GM18519 (cell line): ENCODE results near the gene PUSL1.

Experiments used
- ATAC-seq: cut with Tn5 transposase; IDR thresholded peaks from one replicate; pipeline ENCODE4 v1.9.1; 2021; ENCODE audit warnings: mild to moderate bottlenecking, moderate library complexity; ENCODE audit not compliant: unreplicated experiment, low FRiP score

The PUSL1 gene

DNA sequence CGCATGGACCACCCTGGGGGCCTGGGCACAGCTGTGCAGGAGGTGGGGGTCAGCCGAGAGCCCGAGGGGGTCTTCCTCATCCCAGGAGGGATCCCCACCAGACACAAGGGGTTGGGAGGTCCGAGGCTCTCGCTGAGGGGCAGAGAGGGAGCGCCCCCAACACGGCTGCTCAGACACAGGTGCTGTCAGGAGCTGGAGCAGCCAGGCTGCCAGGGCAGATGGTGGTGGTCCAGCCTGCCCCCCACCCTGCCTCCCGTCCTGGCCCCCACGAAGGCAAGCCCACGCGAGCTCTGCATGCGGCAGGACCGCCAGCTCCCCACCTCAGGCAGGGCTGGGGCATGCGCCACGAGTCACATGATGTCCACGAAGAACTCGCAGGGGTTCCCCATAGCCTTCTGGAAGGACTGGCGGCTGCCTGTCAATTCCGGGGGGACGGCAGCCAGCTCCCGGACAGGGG, 27.4 kb downstream of the PUSL1 start:
- ATAC-seq = no peak

DNA sequence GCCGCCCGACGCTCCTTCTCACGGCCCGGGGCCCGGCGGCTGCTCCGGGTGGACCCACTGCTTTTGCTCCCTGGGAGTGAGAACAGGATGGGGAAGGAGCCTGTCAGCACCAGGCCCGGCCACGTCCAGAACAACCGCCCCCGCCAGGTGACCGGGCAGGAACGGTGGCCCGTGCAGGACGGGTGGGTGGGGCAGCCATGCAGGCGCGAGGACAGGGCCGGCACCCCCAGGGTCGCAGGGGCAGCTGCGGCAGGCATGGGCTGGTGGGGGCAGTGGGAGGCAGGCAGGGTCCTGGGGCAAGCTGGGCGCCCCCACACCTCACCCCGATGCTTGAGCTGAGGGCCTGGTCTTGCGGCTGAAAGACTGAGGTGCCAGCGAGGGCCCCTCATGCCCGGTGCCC, 28.0 kb downstream of the PUSL1 start:
- ATAC-seq = no peak

DNA sequence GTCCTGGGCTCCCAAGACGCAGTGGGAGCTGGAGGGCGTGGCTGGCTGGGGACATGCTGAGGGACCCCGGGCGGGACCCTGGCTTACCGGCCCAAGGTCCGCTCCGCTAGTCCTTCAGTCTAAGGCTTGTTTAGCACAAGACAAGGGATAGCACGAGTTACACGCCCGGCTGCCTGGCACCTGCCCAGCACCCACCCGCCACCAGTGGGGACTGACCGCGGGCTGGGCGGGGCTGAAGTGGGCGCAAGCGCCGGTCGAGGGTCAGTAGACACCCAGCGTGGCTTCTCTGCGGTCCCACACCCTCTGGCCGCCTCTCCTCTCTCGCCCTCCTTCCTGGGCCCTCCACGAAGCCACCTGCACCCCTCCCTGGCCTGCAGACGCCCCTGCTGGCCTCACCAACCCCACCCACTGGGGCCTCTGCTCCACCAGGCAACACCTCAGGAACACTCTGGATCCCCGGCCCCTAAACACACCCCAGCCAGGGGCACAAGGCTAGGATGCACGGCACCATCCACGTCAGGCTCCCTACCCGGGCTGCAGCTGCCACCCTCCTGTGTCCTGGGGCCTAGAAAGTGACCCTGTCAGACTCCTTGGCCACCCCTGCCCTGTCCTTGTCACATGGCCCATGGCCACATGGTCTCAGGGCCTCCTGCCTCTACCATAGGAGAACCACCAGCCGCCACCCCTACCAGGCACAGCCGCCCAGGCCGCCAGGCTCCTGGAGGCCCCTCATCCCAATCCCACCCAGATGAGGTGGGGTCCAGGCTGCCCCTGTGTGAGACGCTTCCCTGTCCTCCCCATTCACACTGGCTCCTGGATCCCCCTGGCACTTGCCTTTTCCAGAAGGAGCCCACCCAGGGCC, 28.8 kb downstream of the PUSL1 start:
- ATAC-seq = no peak

DNA sequence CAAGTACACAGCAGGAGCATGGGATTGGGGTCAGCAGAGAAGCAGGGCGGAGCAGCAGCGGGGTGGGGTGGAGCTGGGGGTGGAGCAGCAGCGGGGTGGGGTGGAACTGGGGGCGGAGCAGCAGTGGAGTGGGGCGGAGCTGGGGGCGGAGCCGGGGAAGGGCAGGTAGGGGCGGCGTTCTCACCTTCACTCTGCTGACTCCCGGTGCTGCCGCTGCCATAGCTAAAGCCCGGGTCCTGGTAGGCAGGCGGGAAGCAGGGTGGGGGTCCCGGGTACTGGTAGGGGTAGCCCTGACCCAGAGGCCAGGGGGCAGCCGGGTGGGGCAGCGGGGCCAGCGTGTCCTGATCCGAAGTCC, 29.4 kb downstream of the PUSL1 start:
- ATAC-seq = no peak

DNA sequence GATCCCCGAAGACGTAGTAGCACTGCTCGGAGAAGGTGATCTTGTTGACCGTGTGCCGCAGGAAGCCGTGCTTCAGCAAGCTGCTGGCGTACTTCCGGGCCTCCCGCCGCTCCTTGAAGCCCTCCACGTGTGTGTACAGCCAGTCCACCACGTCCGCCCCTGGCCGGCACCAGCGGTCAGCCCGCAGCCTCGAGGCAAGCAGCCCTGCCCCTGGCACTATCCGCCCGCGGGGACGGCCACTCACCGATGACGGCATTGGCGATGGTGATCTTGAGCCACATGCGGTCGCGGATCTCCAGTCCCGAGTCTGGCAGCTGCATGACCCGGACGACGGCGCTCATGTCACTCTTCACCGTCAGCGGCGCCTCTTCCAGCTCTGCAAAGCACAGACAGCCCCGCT, 29.9 kb downstream of the PUSL1 start:
- ATAC-seq = no peak

DNA sequence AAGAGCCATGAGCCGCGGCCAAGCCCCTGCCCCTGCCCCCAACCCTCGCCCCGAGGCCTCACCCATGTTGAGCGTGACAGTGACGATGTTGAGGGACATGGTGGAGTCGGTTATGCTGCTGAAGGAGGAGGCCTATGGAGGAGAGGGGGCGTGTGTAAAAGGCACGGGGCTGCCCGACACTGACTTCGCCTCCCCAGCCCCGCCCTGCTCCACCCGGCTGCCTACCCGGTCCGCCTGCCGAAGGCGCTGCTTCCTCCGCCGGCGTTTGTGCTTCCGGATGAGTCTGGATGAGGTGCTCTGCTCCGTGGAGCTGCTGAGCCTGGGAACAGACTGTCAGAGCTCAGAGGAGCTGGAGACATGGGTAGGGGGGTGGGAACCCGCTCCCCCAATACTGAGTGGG, 31.8 kb downstream of the PUSL1 start:
- no peak for ATAC-seq

DNA sequence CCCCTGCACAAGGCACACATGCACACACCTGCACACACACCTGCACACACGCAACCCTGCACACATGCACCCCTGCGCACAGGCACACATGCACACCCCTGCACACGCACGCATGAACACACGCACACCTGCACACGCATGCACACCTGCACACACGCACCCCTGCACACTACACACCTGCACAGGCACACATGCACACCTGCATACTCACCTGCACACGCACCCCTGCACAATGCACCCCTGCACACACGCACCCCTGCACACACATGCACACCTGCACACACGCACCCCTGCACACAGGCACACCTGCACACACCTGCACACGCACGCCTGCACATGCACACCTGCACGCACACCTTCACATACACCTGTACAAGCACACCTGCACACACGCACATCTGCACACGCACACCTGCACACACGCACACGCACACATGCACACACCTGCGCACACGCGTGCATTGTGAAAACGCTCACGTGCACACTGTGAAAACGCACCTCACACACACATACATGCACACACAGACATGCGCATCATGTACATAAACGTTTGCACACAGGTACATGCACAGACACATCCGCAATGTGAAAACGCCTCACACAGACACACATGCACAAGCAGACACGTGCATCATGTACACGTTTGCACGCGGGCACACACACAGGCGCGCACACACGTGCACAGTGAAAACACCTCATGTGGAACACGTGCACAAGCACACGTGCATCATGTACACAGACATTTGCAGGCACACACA, 32.6 kb downstream of the PUSL1 start:
- ATAC-seq = no peak

DNA sequence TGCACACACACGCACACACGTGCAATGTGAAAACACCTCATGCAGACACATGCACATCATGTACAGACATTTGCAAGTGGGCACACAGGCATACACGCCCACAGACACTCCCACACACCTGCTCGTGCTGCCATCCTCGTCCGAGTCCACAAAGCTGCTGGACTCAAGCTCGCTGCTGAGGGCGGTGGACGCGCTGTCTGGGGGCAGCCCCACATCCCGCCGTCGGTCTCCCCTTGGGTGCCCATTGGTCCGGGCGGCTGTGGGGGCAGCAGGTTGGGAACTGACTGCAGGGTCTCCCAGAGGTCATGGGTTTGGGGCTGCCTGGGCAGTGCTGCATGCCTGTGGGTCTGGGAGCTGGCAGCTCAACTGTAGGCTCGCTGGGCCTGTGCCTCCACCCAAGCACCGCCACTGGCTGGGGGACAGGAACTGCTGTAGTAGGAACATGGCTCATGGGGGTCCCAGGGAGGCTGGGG, 33.2 kb downstream of the PUSL1 start:
- no peak for ATAC-seq

DNA sequence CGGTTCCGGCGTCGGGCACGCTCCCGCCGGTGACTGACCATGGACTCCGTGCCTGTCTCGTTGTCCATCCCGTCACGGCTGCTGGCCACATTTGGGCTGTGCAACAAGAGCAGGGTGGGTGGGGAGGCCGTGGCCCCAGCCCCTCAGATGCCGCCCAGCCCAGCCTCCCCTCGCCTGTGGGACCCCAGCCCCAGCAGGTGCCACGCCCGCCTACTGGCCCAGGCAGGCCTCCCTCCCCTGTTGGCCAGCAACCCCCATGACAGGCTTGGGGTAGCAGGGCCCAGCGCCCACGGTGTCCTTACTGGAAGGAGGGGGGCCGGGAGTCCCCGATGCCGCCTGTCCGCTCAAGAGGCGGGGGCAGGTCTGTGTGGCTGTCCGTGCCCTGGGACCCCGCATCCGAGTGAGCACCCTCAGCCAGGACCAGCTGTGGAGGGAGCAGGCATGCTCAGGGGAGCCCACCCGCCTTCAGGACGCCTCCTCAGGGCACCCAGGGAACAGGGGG, 33.7 kb downstream of the PUSL1 start:
- no peak for ATAC-seq

DNA sequence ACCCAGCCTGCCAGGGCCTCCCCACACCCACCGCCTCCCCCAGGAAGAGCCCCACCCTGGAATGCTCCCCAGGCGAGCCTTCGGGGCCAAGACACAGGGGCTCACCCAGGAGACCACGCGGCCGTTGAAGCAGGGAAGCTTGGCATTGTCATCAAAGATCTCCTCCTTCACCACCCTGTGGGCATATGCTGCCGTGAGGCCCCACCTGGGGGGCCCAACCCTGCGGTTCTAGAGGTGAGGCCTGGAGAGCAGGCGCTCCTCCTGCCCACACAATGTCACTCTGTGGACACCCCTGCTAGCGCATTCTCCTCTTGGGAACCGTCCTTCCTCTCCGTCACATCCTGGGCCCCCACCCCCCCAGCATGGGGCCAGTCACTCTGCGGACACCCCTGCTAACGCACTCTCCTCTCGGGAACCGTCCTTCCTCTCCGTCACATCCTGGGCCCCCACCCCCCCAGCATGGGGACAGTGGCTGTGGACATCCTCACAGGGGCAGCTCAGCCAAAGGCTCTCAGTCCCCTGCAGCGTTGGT, 34.3 kb downstream of the PUSL1 start:
- no peak for ATAC-seq

DNA sequence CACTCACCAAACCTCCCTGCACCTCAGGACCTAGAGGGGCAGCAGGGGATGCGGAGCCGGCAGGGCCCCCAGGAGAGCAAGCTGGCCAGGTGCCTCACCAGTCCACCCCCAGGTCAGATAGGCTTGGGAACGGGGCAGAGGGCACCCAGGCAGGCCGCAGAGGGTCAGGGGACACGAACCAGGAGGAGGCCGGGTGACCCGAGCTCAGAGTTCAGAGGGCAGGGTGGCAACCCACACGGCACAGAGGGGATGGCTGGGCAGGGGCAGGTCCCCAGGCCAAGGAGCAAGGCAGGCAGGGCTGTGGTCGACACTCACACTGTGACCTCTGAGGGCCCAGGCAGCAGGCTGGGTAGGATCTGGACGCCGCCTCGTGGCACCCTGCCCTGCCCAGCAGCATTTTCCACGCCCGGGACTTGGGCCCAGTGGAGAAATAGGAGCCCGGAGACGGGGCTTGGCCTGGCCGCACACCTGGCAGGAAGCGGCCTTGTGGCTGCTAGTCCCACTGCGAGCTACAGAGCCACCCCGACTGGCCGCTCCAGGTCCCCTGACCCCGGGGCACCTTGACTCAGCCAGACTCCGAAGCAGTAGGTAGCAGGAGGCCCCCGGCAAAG, 35.5 kb downstream of the PUSL1 start:
- no peak for ATAC-seq

DNA sequence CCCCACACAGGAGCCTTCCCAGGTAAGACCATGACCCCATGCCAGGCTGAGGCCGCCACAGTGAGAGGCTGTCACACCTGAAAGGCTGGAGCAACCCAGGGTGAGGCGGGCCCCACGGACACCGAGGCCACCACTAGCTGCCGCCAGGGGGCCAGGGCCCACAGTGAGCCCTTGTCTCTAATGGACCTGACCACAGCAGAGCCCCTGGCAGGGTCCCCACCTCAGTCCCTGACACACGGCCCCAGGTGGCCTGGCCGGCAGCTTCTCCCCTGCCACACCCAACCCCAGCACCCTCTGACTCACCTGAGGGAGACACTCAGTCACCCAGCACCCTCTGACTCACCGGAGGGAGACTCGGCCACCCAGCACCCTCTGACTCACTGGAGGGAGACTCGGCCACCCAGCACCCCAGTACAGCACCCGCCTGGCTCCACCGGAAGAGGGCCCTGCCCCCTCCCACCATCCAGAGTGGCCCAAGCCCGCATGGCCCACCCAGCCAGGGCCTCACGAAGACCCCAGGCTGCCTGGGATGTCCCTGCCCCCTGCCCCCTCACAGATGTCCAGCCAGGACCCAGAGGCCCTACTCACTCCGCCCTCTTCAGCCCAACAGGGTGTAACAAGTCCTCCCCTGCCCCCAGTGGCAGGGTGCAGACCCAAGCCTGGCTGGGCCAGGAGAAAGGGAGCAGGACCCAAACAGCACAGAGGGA, 36.4 kb downstream of the PUSL1 start:
- no peak for ATAC-seq

DNA sequence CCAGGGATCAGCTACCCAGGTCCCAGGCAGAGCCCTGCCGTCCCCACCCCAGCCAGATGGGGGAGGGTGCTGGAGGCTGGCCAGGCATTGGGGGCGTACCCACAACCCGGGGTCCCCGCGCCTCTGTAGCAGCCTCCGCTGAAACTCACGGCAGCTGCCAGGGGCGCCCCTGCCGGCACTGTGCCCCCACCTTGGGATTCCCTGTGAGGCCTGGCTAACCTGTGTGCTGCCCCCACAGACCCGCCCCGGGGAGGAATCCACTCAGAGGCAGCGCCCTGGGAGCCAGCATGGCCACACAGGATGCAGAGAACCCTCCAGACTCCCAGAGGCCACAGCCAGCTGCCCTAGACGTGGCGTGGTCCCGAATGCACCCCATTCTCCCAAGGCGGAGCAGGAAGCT, 37.0 kb downstream of the PUSL1 start:
- no peak for ATAC-seq

DNA sequence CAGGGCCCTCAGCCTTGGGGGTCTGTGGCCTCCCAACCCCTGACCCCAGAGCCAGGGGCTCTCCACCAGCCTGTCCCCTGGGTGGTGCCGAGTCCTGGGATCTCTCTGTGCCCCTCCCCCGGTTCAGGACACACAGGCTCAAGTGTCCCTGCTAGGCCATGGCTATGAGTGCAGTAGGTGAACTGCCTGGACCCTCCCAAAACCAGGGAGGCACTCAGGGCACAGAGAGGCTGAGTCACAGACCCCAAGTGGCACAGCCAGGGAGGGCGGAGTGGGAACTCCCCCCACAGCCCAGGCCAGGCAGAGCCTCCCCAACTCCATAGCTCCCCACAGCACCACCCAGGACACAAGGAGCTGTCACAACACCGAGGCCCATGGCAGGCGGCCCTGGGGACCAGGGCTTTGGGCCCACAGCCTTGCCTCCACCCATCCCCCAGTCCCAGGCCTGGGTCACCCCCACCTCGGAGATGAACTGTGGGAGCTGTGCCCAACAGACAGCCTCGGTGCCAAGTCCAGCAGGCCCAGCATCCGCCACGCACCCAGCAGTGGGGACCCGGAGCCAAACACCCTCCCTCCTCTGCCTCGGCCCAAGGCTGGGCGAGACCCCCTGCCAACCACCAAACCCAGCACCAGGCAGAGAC, 37.6 kb downstream of the PUSL1 start:
- no peak for ATAC-seq

DNA sequence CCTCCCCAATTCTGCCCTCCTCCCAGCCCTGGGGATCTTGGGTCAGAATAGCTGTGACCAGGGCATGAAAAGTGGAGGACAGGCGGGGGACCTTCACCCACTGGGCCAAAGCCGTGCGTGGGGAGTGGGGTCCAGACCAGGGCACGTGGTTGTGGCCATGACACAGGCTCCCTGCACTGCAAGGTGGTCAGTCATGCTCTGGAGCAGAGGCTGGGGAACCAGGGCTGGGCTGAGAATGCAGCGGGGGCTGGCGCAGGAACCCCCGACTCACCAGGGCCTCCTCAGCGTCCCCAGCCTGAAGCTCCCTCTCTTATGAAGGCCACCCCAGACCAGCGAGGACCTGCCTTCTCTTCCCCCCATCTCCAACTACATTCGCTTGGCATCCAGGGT, 38.1 kb downstream of the PUSL1 start:
- no peak for ATAC-seq

DNA sequence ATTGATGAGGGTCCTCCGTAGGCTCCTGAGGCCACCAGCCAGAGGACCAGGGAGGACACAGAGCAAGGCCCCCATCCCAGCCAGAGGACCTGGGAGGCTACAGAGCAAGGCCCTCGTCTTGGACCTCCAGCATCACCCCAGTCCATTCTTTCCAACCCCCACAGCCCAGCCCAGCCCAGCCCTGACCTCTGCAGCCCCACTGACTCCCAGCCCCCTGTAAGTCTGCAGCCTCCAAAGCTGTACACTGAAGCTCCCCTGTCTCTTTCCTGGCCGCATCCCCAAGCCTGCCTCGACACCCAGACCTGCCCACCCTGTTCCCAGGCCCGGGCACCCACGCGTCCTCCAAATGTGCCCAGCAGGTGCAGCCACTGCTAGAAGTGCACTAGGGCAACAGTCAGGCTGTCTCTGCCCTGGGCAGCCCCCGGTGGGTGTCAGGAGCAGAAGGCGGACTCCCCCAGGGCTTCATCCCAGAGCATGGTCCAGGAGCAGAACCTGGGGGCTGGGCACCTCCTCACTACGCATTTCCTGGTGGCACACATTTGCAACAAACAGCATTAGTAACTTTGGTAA, 38.7 kb downstream of the PUSL1 start:
- ATAC-seq = no peak

DNA sequence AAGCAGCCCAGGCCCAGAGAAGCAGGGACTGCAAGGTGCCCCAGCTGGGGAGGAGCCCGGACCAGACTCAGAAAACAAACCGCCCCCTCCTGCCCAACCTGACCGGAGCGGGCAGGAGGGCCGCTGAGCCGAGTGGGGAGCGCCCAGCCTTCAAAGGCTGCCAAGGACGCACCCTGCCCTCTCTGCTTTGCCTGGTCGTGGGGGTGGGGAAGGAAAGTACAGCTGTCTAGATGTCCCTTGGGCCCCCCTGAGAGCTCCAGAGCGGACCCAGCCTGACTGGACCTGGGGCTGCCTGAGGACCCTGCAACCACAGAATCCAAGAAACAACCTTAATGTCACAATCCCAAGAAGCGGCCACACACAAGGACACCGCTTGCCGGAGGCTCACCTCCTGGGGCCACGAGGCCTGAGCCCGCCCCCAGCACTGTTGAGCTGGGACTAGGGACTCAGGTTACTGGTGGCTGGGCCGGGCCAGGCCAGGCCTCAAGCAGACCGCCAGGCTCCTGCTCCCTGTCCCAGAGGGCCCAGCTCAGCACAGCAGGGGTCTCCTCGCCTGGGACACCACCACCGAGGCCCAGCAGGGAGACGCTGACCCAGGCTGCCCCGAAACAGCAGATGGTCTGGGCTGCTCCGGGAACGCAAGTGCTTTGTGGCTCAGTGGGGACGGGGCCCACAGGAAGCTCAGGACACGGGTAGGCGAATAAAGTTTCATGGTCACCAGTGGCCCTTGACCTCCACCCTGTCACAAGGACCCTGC, 39.4 kb downstream of the PUSL1 start:
- ATAC-seq = no peak

DNA sequence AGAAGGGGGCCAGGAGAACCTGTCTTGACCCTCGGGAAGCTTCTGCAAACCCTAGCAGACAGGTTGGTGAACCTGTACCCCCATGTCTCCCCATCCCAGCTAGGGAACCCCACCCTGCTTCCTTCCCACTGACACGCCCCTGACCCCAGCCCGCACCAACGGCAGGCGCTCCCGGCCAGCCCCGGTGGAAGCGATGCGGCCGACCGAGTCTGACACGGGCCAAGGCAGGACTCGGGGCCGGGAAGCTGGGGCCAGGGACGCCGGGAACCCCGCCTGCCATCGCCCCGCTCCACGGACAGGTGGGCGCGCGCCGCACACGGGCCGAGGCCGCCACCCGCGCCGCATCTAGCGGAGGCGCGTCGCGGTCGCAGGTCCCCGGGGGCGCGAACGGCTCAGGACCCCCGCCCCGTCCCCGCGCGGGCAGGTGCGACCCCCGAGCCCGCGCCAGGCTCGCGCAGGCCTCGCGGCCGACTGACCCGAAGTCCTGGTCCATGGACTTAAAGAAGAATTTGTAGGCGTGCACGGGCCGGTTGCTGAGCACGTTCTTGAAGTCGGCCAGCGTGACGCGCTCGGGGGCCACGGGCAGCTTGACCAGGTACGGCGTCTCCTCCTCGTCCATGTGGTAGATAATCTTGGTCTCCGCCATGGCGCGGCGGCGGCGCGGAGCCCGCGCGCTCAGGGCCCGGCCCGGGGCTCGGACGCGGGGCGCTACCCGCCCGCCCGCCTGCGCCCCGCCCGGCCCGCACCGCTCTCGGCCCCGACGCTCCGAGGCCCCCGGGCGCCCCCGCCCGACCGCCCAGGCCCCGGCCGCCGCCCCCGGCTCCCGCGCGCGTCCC, 40.2 kb downstream of the PUSL1 start:
- ATAC-seq = no peak
